Activated T-cell treated with anti-CD3 and anti-CD28 coated beads for 48 hours (primary cell): ENCODE measurements around the gene MAGI1.

Experiments used
- DNase-seq: peaks from one replicate; pipeline ENCODE4 v3.0.0-alpha.2; 2020; ENCODE audit warnings: low read depth

Gene MAGI1

DNA sequence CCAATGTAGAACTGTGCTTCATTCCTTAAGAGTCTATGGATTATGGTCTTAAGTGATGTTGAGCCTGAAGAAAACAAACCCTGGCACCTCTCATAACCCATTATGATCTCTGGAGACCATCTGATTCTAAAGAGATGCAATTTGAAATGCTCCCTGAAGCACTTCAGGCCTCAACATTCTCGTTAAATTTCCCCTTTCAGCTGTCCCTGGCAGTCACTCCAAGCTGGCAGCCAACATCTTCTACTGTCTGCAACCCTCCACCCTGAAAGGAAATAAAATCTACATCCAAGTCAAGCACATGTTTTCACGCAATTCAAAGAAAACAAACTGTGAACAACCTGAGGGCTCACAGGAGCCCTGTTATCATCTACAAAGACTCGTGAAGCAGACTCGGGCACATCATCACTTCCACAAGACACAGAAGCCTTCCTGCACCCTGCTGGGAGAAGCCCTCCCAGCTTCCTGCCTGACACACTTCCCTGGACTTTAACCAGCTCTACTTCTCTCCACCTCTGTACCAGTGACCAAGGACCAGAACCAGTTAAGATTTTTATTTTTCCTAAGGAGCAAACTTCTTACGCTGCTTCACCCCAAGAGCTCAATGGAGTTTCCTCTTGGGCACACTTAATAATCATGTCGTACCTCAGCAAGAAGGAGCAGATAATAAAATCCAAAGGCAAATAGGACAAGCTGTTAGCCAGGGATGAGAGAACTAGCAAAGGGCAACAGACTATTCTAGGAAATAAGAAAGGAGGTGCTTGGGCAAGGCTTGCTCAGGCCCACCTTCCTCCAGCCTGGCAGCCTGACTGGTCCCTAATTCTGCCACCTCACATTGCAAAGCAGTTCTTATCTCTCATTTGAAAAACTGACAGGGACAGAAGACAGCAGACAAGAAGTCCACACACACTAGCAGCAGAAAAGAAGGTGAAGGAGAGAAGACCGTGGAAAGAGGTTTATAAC, 67.1 kb downstream of the MAGI1 start:
- DNase-seq = no peak

DNA sequence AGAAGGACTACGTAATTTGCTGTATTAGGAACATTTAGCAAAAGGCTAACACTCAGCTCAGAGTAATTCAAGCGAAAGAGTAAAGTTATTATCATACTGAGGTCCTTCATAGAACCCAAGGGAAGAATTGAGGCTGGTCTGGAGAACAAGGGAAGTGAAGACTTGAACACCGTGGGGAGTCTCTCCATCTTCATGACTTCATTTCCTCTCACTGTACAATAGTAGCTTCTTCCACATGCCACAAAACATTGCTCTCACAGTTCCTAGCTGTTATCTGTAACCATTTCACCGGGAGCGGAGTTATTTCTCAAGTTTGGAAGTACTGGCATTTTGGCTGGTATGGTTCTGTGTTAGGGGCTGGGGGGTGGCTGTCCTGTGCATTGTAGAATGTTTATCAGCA, 69.7 kb downstream of the MAGI1 start:
- no peak for DNase-seq

DNA sequence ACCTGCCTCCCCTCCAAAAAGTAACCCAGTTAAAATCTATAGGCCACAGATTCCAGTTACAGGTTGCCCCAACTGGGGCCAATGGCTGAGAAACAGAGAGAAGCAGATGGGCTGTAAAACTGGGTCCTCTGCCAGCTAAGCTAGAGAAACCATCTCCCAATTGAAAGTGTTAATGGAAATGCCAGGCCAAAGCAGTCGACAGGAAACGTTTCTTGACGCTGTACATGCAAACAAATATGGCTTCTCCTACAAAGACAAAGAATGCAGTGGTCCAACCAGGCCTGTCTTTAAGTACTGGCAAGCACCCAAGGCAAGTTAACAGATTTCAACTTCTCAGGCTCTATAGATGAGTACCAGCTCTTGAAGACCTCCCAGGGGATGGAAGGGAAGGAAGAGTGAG, 71.3 kb downstream of the MAGI1 start:
- DNase-seq = no peak

GRCh38 chr3:65964838-65965237, 73.9 kb downstream of the MAGI1 start:
- DNase-seq = no peak

GRCh38 chr3:65963787-65964677, 74.7 kb downstream of the MAGI1 start:
- DNase-seq = peak; percentile 55

DNA sequence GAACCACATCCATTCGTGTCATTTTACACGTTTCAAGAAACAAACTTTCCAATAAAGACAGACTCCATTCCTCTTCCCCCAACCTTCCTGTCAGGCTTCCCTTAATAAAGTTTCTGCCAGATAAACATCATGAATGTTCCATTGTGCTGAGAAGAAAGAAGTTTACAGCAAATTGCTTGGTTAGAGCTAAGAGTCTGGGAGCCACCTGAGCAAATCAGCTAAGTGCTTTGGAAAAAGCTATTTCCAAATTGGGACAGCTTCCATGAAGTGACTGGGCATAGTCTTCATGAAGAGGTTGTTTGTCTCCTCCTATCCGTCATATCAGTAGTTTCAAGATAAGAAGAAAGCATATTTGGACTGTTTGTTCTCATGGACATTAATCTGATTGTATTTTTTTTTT, 77.0 kb downstream of the MAGI1 start:
- DNase-seq = no peak

- no peak for DNase-seq
Measured at GRCh38 chr3:65961128-65961527, 77.6 kb downstream of the MAGI1 start.

- no peak for DNase-seq
Measured at GRCh38 chr3:65960087-65960486, 78.6 kb downstream of the MAGI1 start.

- no peak for DNase-seq
Measured at GRCh38 chr3:65958216-65958615, 80.5 kb downstream of the MAGI1 start.

DNA sequence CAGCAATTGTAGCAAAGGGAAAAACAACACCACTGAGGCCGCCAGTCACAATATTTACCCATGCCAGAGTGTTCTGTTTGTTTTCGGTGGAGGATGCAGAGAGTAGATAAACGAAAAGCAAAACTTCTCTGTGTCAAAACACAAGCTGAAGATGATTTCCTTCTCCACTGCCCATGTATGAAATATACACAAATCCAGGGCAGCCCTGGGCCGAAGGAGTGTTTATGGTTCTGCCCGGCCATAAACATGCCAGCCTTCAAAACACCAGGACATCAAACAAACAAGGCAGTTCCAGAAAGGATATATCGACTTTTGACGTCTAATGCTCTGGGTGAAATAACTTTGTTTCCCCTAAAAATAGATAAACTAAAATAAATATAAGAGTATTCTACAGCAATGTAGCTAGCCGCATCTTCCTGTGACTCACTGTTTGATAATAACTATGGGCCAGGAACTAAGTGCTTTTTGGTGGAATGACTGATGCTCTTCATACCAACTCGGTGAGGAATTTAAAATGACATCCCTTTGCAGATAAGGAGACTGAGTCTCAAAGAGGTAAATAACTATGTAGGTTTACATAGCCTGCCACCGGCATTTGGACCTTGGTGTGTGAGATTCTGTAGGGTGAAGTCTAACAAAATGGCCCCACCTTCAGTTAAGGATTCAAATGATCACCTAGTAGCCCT, 82.8 kb downstream of the MAGI1 start:
- no peak for DNase-seq

DNA sequence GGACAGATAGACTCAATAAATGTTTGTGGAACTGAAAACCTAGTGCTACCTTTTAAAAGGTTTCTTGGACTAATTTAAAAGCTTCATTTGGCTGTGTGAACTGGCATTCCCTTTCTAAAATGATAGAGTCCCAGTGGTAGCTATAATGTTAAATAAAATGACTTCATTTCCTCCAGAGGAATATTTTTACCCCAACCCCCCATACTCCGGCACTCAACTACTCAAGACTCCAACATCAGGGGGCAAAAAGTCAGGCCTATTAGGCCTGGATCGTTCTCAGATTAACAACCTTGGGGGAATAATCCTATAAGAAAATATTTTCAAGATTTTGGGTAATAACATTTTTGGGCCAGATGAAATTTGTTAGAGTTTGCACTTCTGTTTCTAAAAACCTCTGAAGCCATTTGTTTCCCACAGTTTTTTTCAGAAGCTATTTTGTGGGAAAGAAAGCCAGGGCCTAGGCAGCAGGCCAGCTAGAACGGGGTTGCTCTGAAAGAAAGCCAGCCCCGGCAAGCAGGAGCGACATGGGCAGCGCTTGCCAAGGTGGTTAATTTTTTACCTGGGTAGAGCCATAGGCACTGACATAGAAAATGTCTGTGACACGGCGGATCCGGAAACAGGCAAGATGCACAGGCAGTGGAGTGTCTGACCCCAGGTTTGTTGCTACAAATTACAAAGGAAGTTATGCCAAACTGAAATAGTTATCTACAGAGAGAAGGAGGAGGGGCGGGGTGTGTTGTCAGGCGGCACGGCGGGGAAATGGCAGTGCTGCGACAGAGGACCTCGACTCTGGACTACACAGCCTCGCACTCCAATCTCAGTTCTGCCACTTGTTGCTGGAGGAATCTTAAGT, 84.6 kb downstream of the MAGI1 start:
- no peak for DNase-seq

GRCh38 chr3:65953301-65953812, 85.4 kb downstream of the MAGI1 start:
- no peak for DNase-seq

GRCh38 chr3:65952842-65953241, 85.9 kb downstream of the MAGI1 start:
- no peak for DNase-seq

DNA sequence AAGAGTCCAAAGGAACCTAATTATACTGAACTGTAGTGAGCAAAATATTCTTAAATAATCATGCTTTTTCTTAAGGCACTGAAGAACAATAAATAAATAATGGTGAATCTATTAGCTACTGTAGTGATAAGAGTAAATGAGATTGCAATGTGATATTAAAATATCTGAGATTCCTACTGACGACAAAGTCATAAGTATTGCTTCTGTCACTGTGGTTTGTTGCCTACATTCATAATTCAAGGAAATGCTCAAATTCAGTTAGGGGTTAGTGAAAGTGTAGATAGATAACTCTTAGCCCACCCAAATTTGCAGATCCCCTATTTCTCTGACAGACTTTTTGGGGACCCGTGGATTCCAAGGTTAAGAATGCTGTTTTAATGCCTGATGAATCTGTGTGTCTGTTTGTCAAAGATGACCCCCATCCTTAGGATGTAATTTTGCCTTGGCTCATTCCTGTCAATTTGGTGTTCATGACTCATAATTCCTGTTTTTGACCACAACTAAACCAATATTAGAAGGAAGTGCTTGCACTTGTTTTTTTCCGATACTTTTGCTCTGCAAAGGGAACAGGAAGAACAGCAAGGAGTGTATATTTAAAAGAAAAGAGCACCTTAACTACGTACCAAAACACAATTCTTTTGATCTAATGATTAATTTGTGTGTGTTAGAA, 86.7 kb downstream of the MAGI1 start:
- DNase-seq = no peak

DNA sequence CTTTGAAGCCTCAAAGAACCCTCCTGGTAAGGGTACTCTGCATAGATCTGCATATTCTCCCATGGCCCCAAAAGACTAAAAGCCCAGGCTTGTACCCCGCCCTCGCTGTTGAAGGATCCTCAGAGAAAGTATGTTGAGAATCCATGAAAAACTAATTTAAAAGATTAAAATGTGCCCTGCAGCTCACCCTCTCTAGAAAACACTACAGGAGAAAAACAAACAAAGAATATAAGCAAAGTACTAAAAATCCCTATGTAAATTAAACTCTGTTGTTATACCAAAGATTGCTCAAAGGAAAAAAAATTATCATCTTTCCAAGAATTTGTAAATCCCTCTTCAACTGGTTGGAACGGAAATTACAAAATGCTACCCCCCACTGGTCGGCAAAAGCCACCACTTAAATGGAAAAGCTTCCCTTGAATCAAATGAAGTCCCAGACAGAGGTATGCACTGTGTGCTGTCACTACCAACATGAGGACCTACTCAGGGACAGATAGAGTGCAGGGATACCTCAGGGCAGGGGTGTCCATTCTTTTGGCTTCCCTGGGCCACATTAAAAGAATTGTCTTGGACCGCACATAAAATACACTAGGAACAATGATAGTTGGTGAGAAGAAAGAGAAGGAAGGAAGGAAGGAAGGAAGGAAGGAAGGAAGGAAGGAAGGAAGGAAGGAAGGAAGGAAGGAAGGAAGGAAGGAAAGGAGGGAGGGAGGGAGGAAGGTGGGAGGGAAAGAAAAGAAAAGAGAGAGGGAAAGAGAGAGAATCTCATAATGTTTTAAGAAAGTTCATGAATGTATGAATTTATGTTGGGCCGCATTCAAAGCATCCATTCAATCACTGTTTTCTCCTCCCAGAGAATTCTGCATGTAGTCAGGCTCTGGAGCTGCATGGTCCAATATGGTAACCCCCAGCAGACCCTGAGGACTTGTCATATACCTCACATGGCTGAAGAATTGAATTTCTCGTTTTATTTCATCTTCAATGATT, 88.1 kb downstream of the MAGI1 start:
- DNase-seq = no peak

DNA sequence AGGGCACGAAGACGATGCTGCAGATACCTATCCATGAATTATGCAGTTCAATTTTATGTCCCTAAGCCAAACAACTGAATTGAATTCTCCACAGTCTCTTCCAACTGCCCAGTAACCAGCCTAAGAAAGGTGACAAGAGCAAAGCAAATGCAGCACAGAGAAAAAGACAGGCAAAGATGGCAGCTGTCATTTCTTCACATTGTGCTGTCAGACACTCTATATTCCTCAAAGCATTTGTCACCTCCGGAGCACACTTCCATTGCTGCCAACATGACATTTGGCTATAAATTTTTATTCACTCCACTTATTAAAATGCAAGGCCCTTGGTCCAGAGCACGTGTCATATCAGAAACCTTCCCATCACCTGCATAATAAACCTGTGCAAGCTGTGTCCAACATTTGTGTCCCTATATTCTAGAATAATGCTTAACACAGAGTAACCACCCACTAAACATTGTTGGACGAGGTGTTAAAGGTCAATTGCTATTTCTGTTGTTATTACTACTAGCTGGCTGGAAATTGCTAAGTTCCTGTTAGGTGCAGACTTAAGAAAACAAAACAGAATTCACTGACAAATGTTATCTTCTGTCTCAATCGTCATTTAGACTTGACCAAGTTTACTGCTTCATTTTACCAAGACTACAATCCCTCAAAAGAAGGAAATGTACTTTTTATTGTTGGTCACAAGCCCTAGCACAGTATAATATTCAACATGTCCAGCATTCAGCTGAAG, 89.7 kb downstream of the MAGI1 start:
- DNase-seq = no peak

DNA sequence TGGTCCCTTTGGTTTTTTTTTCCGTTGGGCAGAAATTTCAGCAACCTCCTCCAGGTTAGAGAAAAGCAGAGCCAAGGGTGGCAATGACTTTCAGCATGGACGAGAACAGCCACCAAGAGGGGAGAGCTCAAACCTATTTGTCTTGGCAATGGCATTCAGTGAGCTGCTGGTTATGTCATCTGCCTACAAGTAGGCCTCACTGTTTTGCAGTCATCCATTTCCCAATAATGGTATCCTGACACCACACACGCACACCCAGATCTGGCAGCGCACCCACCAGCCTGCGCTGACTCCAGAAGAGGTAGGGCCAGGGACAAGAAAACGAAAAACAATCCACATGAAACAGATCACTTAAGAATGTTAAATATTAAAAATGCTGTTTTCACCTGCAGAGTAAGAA, 92.3 kb downstream of the MAGI1 start:
- no peak for DNase-seq

DNA sequence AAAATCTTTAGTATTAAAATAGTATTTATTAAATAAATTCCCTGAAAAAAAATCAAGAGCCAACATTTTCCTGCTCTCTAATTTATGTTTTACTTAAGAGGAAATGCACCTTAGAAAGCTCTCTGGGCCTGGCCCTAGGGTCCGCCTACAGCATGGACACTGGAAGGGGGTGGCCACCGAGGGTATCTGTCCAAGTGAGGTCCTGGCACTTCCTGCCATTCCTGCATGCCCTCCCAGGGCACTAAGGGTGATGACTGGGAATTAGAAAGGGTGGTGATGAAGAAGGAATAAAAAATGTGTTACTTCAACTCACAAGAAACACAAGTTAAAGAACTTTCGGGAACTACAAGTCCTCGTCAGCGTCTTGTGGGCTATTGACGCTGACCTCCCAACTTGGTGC, 92.8 kb downstream of the MAGI1 start:
- no peak for DNase-seq

DNA sequence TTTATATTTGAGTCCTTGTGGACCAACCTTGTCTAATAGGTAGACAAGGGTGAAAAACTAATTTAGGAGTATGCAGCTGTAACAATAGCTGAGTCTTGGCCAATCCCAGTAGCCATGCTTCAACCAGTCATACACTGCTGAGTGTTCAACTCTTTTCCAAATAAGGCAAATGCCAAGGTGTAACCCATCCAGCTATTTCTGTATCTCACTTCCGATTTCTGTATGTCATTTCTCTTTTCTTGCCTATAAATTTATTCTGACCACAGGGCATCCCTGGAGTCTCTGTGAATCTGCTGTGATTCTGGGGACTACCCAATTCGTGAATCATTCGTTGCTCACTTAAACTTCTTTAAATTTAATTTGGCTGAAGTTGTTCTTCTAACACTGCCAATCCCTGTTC, 93.2 kb downstream of the MAGI1 start:
- DNase-seq = no peak
